Measurements from ENCODE around the gene DNAL4. TPM values are rescaled to one million over a fixed set of nuclear protein-coding genes. Genes with fewer than 3 reads are reported as not detected.

Gene DNAL4
- total and polyA plus RNA-seq, 10 of the 15 experiments (the other 5 are each of a cell fraction or from before 2014, with no cell fraction given) = 0.35 to 8.5 (median 6.3) TPM; not detected in 1

- Histone ChIP-seq H4K20me1 (ENCODE audit: control insufficient read depth, insufficient read depth) (no peaks in the 10 kb centered on the region), H3K4me3 (no peak overlapping the region), H2AFZ (ENCODE audit: control insufficient read depth, low read depth, low read length) (no peak overlapping the region), H3K9me3 (replicated peaks; ENCODE audit: control insufficient read depth, insufficient read depth, low read length) (no peaks in the 10 kb centered on the region), H3K4me2 (ENCODE audit: control insufficient read depth, insufficient read depth) (no peak overlapping the region), H3K9ac (ENCODE audit: control insufficient read depth, insufficient read depth, low read length) (no peak overlapping the region), H3K27ac (ENCODE audit: control insufficient read depth, insufficient read depth) (no peak overlapping the region), H3K79me2 (ENCODE audit: control insufficient read depth, insufficient read depth, low read length) (no peaks in the 10 kb centered on the region), H3K27me3 (replicated peaks in 1 of 2; ENCODE audit: control insufficient read depth in 2 of 2, insufficient read depth in 2 of 2, low read length in 1 of 2) (no peaks in the 10 kb centered on the region), H3K36me3 (ENCODE audit: control insufficient read depth in 2 of 2, insufficient read depth in 2 of 2, low read length in 1 of 2) (no peaks in the 10 kb centered on the region), H3K4me1 (ENCODE audit: control insufficient read depth, insufficient read depth, low read length) (no peaks in the 10 kb centered on the region)
- CTCF ChIA-PET = no interaction called here
- no peak for FAIRE-seq
- 58% methylated on average over 11 of the region's 14 CpGs for WGBS (ENCODE audit: insufficient coverage, insufficient replicate concordance, low lambda C conversion rate, missing lambda C conversion rate)
- no peak for ATAC-seq
- DNase-seq (ENCODE audit: low read depth, low spot score) = no peak
- TF ChIP-seq STAT1 (conservative IDR thresholded peaks at IDR 0.05) (no peak), BRCA1 (IDR thresholded peaks at IDR 0.05; ENCODE audit: low read depth, low read length) (no peak), NRF1 (conservative IDR thresholded peaks at IDR 0.05; ENCODE audit: low read depth, low read length) (no peak), TCF3 (IDR thresholded peaks at IDR 0.05; ENCODE audit: borderline replicate concordance, insufficient read depth, low read depth, low read length) (no peak)
- SMC1A ChIA-PET (ENCODE audit: uncharacterized antibody, unreplicated experiment) = no interaction called here
- POLR2A ChIA-PET = no interaction called here
- in situ Hi-C loops (cut with MboI) (no loop called here), intact Hi-C loops (cut with micrococcal nuclease; ENCODE audit: unreplicated experiment) (no loop called here)
- no TSS peak for BruUV-seq (replicated peaks)
- RAD21 ChIA-PET (ENCODE audit: unreplicated experiment) = no interaction called here
These were observed 10.8 kb downstream of the DNAL4 start for GRCh38 chr22:38783095-38783615.

- no peaks in the 10 kb centered on the region for H3K4me1 ChIP-seq (ENCODE audit: control insufficient read depth, insufficient read depth, low read length)
- FAIRE-seq (no peak), ATAC-seq (no peak), DNase-seq (ENCODE audit: low read depth, low spot score) (no peak)
- H3K27me3 ChIP-seq (replicated peaks in 1 of 2; ENCODE audit: control insufficient read depth in 2 of 2, insufficient read depth in 2 of 2, low read length in 1 of 2) = no peaks in the 10 kb centered on the region
- ChIA-PET SMC1A (ENCODE audit: uncharacterized antibody, unreplicated experiment) (no interaction called here), CTCF (no interaction called here), POLR2A (no interaction called here), RAD21 (ENCODE audit: unreplicated experiment) (no interaction called here)
- H3K9me3 ChIP-seq (replicated peaks; ENCODE audit: control insufficient read depth, insufficient read depth, low read length) = no peaks in the 10 kb centered on the region
- H3K27ac ChIP-seq (ENCODE audit: control insufficient read depth, insufficient read depth) = no peak overlapping the region
- H4K20me1 ChIP-seq (ENCODE audit: control insufficient read depth, insufficient read depth) = no peaks in the 10 kb centered on the region
- no peak overlapping the region for H3K4me2 ChIP-seq (ENCODE audit: control insufficient read depth, insufficient read depth)
- intact Hi-C loops (cut with micrococcal nuclease; ENCODE audit: unreplicated experiment) = no loop called here
- no peaks in the 10 kb centered on the region for H3K36me3 ChIP-seq (ENCODE audit: control insufficient read depth in 2 of 2, insufficient read depth in 2 of 2, low read length in 1 of 2)
- in situ Hi-C loops (cut with MboI) = no loop called here
- no peak overlapping the region; the same call in 1 of the 2 replicates for H3K9ac ChIP-seq (ENCODE audit: control insufficient read depth, insufficient read depth, low read length)
- no TSS peak for BruUV-seq (replicated peaks)
- no peaks in the 10 kb centered on the region for H3K79me2 ChIP-seq (ENCODE audit: control insufficient read depth, insufficient read depth, low read length)
- no peak for TF ChIP-seq RELA (IDR thresholded peaks at IDR 0.05; ENCODE audit: borderline replicate concordance, partially characterized antibody)
- TF ChIP-seq ZNF384 (IDR thresholded peaks at IDR 0.05; ENCODE audit: borderline replicate concordance, low read depth, low read length) = no peak
- no peak for TF ChIP-seq STAT1 (conservative IDR thresholded peaks at IDR 0.05)
- no peak for TF ChIP-seq KLF5 (IDR thresholded peaks at IDR 0.05; ENCODE audit: partially characterized antibody)
- TF ChIP-seq CBFB (IDR thresholded peaks at IDR 0.05; ENCODE audit: low read depth) = no peak
- no peak for TF ChIP-seq MLLT1 (IDR thresholded peaks at IDR 0.05)
- TF ChIP-seq RAD21 (IDR thresholded peaks at IDR 0.05; ENCODE audit: insufficient read depth, low read depth, low read length) = no peak
- TF ChIP-seq EP300 (IDR thresholded peaks at IDR 0.05; ENCODE audit: borderline replicate concordance in 1 of 2, control insufficient read depth in 1 of 2, low read depth in 2 of 2, low read length in 2 of 2) = no peak
- no peak for TF ChIP-seq HCFC1 (IDR thresholded peaks at IDR 0.05; ENCODE audit: low read length)
- no peak for TF ChIP-seq TARDBP (IDR thresholded peaks at IDR 0.05; ENCODE audit: borderline replicate concordance)
- TF ChIP-seq RAD51 (IDR thresholded peaks at IDR 0.05) = no peak
- no peak for TF ChIP-seq TAF1 (IDR thresholded peaks at IDR 0.05; ENCODE audit: borderline replicate concordance, low read depth, low read length)
- TF ChIP-seq RUNX3 (IDR thresholded peaks at IDR 0.05; ENCODE audit: low read length) = no peak
- no peak for TF ChIP-seq NRF1 (conservative IDR thresholded peaks at IDR 0.05; ENCODE audit: low read depth, low read length)
- TF ChIP-seq ZNF274 (IDR thresholded peaks at IDR 0.05; ENCODE audit: insufficient read depth, insufficient read length) = no peak
- TF ChIP-seq CBX3 (IDR thresholded peaks at IDR 0.05; ENCODE audit: borderline replicate concordance, low read depth) = no peak
- no peak overlapping the region for H2AFZ ChIP-seq (ENCODE audit: control insufficient read depth, low read depth, low read length)
- 54% methylated on average over 13 of the region's 13 CpGs for WGBS (ENCODE audit: insufficient coverage, insufficient replicate concordance, low lambda C conversion rate, missing lambda C conversion rate)
- no peak overlapping the region for H3K4me3 ChIP-seq
These were observed 11.4 kb downstream of the DNAL4 start for GRCh38 chr22:38782402-38783094.
